Measurements from ENCODE around the gene GRIP1.

GRIP1 gene

DNA sequence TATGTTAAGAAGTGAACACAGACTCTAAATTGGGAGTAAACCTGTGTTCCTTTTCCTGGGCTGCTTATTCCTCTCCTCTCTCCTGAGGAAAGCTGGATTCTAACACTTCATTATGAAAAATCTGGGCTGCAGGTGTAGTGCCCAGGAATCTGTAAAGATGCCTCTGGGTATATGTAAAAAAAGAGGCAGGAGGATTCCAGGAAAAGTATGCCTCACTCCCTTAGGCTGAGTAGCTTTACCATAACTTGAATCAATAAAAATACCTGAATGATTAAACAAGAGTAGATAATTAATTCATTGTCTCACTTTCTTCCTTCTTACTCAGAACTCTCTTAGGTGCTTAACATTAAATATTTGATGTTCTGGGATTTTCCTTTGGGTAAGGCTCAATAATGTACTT is 185.1 kb downstream of the GRIP1 start:
- Mint-ChIP-seq H3K4me1 (no peaks in the 10 kb centered on the region), H3K4me3 (no peak overlapping the region), H3K27ac (ENCODE audit: low read depth) (no peak overlapping the region), H3K36me3 (ENCODE audit: insufficient read depth) (no peaks in the 10 kb centered on the region), H3K27me3 (peaks cover 60% of the 10 kb centered on the region), H3K9me3 (no peaks in the 10 kb centered on the region)
- ATAC-seq (replicated peaks; ENCODE audit: extremely low read depth, poor library complexity, severe bottlenecking): no peak
- no peak for DNase-seq (ENCODE audit: low spot score in 2 of 2)

DNA sequence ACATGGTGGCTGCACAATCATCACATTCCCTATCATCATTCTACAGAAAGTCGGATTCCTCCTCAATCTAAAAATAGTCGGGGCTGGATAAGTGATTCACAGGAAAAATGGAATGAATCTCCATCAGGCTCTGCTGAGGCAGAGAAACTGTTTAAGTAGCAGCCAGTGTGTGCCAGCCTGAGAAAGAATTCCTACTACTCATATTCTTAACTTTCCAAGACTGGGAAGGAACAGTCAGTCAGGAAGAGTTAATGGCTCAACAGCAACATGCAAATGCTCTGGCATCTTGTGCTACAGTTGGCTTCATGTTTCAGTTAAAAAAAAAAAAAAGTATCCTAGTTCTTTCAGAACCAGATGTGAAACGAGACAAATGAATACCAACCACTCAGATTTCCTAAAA is 187.0 kb downstream of the GRIP1 start:
- Mint-ChIP-seq H3K4me1 (no peaks in the 10 kb centered on the region), H3K9me3 (no peaks in the 10 kb centered on the region), H3K27me3 (peaks cover 64% of the 10 kb centered on the region), H3K36me3 (ENCODE audit: insufficient read depth) (no peaks in the 10 kb centered on the region), H3K4me3 (no peak overlapping the region), H3K27ac (ENCODE audit: low read depth) (no peak overlapping the region)
- ATAC-seq (replicated peaks; ENCODE audit: extremely low read depth, poor library complexity, severe bottlenecking): no peak
- DNase-seq (ENCODE audit: low spot score in 2 of 2): no peak

DNA sequence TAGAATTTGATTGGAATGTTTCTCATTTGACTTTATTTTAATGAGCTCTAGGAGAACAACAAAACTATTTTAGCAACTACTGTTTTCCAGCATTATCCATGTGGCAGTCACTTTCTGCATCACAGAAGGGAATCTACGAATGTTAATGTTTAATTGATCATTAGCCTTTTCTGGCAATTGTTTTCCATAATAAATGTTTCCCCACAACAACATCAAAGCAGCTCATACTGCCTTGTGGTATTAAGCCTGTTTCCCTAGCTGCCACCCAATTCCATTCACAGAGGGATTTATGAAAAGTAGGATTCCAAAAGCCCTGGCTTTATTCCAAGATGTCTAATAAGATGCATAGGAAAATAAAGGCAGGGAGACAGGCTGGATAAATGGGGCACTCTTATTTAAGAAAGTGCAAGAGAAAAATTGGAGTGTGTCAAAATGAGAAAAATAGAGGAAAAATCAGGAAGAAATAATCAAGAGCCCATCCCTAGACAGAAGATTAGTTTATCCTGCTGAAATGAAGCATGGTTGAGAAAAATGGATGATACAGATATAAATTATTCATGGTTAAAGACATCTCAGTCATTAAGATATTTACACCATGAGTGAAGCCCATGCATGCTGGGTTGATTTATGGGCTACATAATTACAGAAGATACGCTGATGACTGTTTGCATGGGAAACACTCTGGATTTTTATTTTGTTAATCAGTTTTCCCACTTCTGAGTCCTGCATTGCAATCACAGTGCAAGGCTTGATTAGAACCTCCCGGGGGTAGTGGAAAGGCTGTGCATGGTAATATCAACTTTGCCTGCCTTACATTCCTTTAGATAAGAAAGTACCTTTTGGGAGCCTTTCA is 196.3 kb downstream of the GRIP1 start:
- H3K4me3 Mint-ChIP-seq: no peak overlapping the region
- H3K27me3 Mint-ChIP-seq: peaks cover 7% of the 10 kb centered on the region
- DNase-seq (ENCODE audit: low spot score in 2 of 2): no peak
- H3K4me1 Mint-ChIP-seq: no peaks in the 10 kb centered on the region
- H3K36me3 Mint-ChIP-seq (ENCODE audit: insufficient read depth): peaks cover 1% of the 10 kb centered on the region
- ATAC-seq (replicated peaks; ENCODE audit: extremely low read depth, poor library complexity, severe bottlenecking): no peak
- H3K27ac Mint-ChIP-seq (ENCODE audit: low read depth): no peak overlapping the region
- H3K9me3 Mint-ChIP-seq: peaks cover 12% of the 10 kb centered on the region

DNA sequence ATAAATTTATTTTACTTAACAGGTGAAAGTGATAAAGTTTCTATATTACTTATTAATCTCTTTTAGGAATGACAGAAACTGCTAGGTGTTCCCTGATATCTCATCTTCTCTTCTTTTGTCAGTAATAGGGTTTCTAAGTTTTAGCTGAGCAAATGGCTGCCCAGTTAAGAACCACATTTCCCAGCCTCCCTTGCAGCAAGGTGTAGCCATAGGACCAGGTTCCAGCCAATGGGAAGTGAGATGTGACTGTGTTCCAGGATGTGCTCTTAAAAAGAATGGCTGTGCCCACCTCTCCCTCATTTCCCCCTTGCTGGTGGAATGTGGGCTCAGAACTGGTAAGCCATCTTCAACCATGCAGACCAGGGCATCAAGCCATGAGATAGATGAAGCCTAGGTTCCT is 210.9 kb downstream of the GRIP1 start:
- ATAC-seq (replicated peaks; ENCODE audit: extremely low read depth, poor library complexity, severe bottlenecking) (no peak), DNase-seq (ENCODE audit: low spot score in 2 of 2) (no peak)
- Mint-ChIP-seq H3K27ac (ENCODE audit: low read depth) (no peak overlapping the region), H3K27me3 (peaks cover 29% of the 10 kb centered on the region), H3K4me3 (no peak overlapping the region), H3K36me3 (ENCODE audit: insufficient read depth) (peaks cover 2% of the 10 kb centered on the region), H3K4me1 (no peaks in the 10 kb centered on the region), H3K9me3 (no peaks in the 10 kb centered on the region)

DNA sequence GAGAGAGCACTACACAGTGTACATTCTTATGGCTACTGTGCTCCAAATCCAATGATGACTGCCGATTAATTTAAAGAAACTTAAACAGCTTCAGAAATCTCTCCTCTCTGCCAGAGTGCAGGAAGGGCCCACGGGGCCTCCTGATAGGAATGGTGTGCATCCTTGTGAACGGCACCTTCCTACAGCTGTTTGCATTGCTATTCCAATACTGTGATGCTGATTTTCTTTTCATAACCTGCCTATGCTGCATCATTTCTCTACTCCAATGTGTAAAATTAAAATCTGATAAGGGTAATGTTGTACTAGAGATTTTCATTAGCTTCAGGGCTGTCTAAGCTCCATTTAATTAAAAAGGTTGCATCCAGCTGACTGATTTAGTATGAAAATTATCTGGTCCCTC is 217.5 kb downstream of the GRIP1 start:
- H3K36me3 Mint-ChIP-seq (ENCODE audit: insufficient read depth): no peaks in the 10 kb centered on the region
- H3K27me3 Mint-ChIP-seq: no peaks in the 10 kb centered on the region
- H3K4me3 Mint-ChIP-seq: no peak overlapping the region
- H3K9me3 Mint-ChIP-seq: no peaks in the 10 kb centered on the region
- DNase-seq (ENCODE audit: low spot score in 2 of 2) (no peak), ATAC-seq (replicated peaks; ENCODE audit: extremely low read depth, poor library complexity, severe bottlenecking) (no peak)
- H3K4me1 Mint-ChIP-seq: no peaks in the 10 kb centered on the region
- H3K27ac Mint-ChIP-seq (ENCODE audit: low read depth): no peak overlapping the region

DNA sequence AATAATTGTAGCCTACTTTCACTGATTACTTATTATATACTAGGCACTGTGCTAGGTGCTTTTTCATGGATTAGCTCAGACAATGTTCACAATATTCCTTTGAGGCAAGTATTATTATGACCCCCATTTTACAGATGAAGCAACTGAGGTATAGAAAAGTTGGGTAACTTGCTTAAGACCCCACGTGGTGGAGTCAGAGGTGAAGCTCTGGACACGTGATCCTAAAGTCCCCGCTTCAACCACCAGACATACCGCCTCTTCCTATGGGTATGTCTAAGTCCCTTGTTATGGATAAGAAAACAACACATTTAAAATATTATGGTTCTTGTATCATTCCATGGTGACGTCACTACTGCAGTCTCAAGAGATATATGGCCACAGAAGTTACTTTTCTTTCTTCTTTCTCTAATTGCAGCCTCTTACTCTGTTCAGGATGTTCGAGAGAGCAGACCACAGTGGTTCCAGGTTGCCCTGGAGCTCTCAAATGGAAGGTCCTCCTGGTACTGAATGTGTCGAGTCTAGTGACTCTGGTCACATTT is 218.9 kb downstream of the GRIP1 start:
- Mint-ChIP-seq H3K9me3 (no peaks in the 10 kb centered on the region), H3K4me3 (no peak overlapping the region), H3K27ac (ENCODE audit: low read depth) (no peak overlapping the region), H3K27me3 (peaks cover 7% of the 10 kb centered on the region), H3K4me1 (no peaks in the 10 kb centered on the region), H3K36me3 (ENCODE audit: insufficient read depth) (no peaks in the 10 kb centered on the region)
- DNase-seq (ENCODE audit: low spot score in 2 of 2): no peak
- ATAC-seq (replicated peaks; ENCODE audit: extremely low read depth, poor library complexity, severe bottlenecking): no peak

DNA sequence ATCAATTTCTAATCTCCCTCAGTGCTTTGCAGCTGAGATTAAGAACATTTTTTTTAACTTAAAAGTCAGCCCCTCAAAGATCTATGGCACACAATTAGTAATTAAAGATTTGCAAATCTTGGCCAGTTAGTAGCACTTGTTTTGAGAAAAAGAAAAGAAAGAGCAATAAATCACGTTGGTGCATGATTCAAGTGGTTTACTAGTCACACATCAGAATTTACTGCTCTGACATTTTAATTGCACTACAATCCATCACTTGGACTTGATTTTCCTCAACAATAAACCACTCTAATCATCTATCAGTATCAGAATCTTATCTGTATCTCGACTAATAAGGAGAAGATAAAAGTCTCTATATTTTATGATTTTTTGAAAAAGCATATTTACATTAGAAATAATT is 222.3 kb downstream of the GRIP1 start:
- H3K9me3 Mint-ChIP-seq: no peaks in the 10 kb centered on the region
- DNase-seq (ENCODE audit: low spot score in 2 of 2) (no peak), ATAC-seq (replicated peaks; ENCODE audit: extremely low read depth, poor library complexity, severe bottlenecking) (no peak)
- no peaks in the 10 kb centered on the region for H3K4me1 Mint-ChIP-seq
- H3K27me3 Mint-ChIP-seq: peaks cover 34% of the 10 kb centered on the region
- H3K36me3 Mint-ChIP-seq (ENCODE audit: insufficient read depth): no peaks in the 10 kb centered on the region
- H3K4me3 Mint-ChIP-seq: no peak overlapping the region
- H3K27ac Mint-ChIP-seq (ENCODE audit: low read depth): no peak overlapping the region

DNA sequence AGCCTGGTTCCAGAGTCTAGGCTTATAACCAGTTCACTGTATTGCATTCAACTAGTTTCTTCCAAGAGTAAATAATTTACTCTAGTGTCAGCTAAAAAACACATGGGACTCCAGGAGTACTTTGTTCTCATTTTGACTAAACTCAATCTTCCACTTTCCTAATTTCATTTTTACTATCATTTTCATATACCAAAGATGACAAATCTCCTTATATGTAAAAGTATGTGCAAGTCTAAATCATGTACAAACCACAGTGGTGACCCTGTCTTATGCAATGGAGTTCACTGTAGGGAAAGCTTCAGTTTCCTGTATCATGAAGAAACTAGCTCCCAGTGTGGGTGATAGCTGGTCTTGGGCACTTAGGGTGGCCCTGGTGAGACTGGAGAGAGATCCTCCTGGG is 225.0 kb downstream of the GRIP1 start:
- peaks cover 36% of the 10 kb centered on the region for H3K27me3 Mint-ChIP-seq
- H3K4me1 Mint-ChIP-seq: no peaks in the 10 kb centered on the region
- ATAC-seq (replicated peaks; ENCODE audit: extremely low read depth, poor library complexity, severe bottlenecking) (no peak), DNase-seq (ENCODE audit: low spot score in 2 of 2) (no peak)
- no peak overlapping the region for H3K4me3 Mint-ChIP-seq
- no peaks in the 10 kb centered on the region for H3K36me3 Mint-ChIP-seq (ENCODE audit: insufficient read depth)
- no peak overlapping the region for H3K27ac Mint-ChIP-seq (ENCODE audit: low read depth)
- H3K9me3 Mint-ChIP-seq: no peaks in the 10 kb centered on the region

DNA sequence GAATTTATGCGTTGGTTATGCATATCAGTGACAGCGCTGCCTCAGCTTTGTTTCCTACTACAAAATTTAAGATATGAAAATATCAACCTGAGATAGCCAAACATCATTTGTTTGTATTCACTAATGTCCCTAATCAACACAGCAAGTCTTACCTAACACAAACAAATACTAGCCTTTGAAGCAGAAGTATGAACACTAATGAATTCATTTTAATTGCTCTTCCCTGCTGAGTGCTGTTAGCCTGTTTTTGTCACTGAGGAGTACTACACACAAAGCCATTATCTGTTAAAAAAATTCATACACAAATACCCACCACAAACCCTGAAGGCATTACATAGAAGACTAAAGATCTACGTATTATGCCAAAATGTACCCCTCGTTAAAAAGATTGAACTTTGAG is 225.8 kb downstream of the GRIP1 start:
- no peak for DNase-seq (ENCODE audit: low spot score in 2 of 2)
- no peak for ATAC-seq (replicated peaks; ENCODE audit: extremely low read depth, poor library complexity, severe bottlenecking)
- Mint-ChIP-seq H3K36me3 (ENCODE audit: insufficient read depth) (no peaks in the 10 kb centered on the region), H3K4me3 (no peak overlapping the region), H3K27me3 (peaks cover 36% of the 10 kb centered on the region), H3K4me1 (no peaks in the 10 kb centered on the region), H3K9me3 (no peaks in the 10 kb centered on the region), H3K27ac (ENCODE audit: low read depth) (no peak overlapping the region)

DNA sequence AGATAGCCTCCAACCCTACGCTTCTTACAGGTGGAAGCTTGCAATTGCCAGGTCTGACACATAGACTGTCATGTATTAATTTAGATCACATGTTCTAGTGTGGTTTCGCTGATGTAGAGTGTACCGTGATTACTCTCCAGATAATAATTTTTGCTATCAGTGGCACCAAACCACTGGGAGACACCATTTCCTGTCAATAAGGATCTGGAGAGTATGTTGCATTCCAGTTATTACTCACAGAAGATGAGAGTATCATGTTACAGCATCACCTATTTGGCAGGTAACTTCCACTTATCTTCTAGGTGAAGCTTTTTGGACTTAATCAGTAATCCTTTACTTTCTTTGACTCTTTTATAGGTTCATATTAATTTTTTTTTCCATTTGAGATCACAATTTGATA is 229.3 kb downstream of the GRIP1 start:
- Mint-ChIP-seq H3K4me1 (no peaks in the 10 kb centered on the region), H3K36me3 (ENCODE audit: insufficient read depth) (no peaks in the 10 kb centered on the region), H3K4me3 (no peak overlapping the region), H3K27ac (ENCODE audit: low read depth) (no peak overlapping the region), H3K9me3 (no peaks in the 10 kb centered on the region), H3K27me3 (peaks cover 26% of the 10 kb centered on the region)
- DNase-seq (ENCODE audit: low spot score in 2 of 2) (no peak), ATAC-seq (replicated peaks; ENCODE audit: extremely low read depth, poor library complexity, severe bottlenecking) (no peak)

DNA sequence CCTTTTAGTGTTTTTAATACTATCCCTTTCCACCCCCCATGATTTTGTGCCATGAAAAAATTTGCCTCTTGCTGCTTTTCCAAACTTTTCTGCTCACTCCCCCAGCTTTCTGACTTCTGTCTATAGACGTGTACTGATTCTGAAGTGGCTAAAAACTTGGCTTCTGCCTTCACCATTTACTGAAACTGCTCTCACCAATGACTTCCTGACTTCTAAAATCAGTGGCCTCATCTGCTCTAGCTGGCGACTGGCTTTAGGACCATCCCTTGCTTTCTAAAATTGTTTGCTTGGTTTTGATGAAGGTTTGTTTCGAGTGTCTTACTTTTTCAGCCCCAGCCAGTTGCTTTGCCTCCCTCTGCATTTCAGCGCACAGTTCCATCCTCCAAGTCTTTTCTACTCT is 231.2 kb downstream of the GRIP1 start:
- Mint-ChIP-seq H3K36me3 (ENCODE audit: insufficient read depth) (no peaks in the 10 kb centered on the region), H3K4me1 (no peaks in the 10 kb centered on the region), H3K27ac (ENCODE audit: low read depth) (no peak overlapping the region), H3K9me3 (no peaks in the 10 kb centered on the region), H3K27me3 (peaks cover 11% of the 10 kb centered on the region), H3K4me3 (no peak overlapping the region)
- ATAC-seq (replicated peaks; ENCODE audit: extremely low read depth, poor library complexity, severe bottlenecking) (no peak), DNase-seq (ENCODE audit: low spot score in 2 of 2) (no peak)

DNA sequence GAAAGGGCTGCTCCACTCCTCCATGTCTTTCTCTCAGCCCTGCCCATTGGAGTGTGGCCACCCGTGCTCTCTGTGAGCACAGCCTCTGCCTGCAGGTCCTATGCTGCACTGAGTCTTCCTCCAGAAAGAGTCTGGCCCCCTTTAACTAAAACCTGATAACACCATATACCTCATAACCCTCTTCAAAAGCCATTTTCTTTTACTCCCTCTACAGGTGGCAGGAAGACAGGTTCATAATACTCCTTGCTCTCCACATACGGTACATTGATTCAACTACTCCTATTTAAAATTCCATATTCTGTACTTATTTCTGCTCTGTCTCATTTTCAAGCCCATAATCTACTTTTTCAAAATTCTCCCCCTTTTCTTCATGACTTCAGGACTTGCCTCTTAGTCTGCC is 232.6 kb downstream of the GRIP1 start:
- ATAC-seq (replicated peaks; ENCODE audit: extremely low read depth, poor library complexity, severe bottlenecking) (no peak), DNase-seq (ENCODE audit: low spot score in 2 of 2) (no peak)
- H3K4me1 Mint-ChIP-seq: no peaks in the 10 kb centered on the region
- no peak overlapping the region for H3K27ac Mint-ChIP-seq (ENCODE audit: low read depth)
- no peaks in the 10 kb centered on the region for H3K27me3 Mint-ChIP-seq
- no peak overlapping the region for H3K4me3 Mint-ChIP-seq
- H3K36me3 Mint-ChIP-seq (ENCODE audit: insufficient read depth): no peaks in the 10 kb centered on the region
- H3K9me3 Mint-ChIP-seq: no peaks in the 10 kb centered on the region

DNA sequence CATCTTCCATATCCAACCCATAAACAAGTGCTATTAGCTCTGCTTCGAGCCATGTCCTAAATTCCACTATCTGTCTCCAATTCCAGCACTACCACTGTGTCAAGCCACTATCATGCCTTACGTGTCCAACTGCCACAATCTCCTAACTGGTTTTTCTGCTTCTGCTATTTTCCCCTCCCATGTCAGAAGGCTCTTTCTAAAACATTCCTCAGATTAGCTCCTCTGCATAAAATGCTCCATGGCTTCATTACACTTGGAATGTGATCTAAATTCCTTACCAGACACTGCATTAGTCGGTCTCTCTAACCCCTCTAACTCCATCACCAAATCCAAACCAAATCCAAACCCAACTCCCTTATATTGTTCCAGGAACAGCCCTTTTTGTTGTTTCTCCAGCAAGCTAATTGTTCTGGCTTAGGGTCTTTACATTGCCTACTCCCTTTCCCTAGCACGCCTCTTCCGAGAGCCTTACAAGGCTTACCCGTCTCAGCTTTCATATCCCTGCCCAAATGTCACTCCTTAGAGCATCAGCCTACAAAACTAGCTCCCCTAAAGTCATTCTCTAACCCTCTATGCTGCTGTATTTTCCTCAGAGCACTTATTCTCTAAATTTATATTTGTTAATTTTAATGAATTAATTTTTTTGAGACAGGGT is 236.8 kb downstream of the GRIP1 start:
- Mint-ChIP-seq H3K27me3 (no peaks in the 10 kb centered on the region), H3K36me3 (ENCODE audit: insufficient read depth) (no peaks in the 10 kb centered on the region), H3K27ac (ENCODE audit: low read depth) (no peak overlapping the region), H3K4me3 (no peak overlapping the region), H3K9me3 (no peaks in the 10 kb centered on the region), H3K4me1 (no peaks in the 10 kb centered on the region)
- ATAC-seq (replicated peaks; ENCODE audit: extremely low read depth, poor library complexity, severe bottlenecking) (no peak), DNase-seq (ENCODE audit: low spot score in 2 of 2) (no peak)
